ENCODE results near the gene KRT20. TPM values are rescaled to one million over a fixed set of nuclear protein-coding genes. Genes with fewer than 3 reads are reported as not detected.

The KRT20 gene
- total and polyA plus RNA-seq, 2 donors (not counting 3 experiments of a cell fraction or from before 2014, with no cell fraction given) = not detected

- H3K36me3 ChIP-seq (ENCODE audit: control insufficient read depth in 2 of 2, extremely low read depth in 1 of 2, insufficient read depth in 2 of 2, low read length in 2 of 2) = no peaks in the 10 kb centered on the region
- TF ChIP-seq POLR2A (IDR thresholded peaks at IDR 0.05; ENCODE audit: low read depth, low read length) (no peak), GATA2 (IDR thresholded peaks at IDR 0.05; ENCODE audit: insufficient read depth, insufficient read length, low read depth, low read length) (no peak), POLR2AphosphoS5 (IDR thresholded peaks at IDR 0.05; ENCODE audit: insufficient read depth, low read depth, low read length) (no peak), FOS (IDR thresholded peaks at IDR 0.05; ENCODE audit: borderline replicate concordance, insufficient read depth, low read length) (no peak), JUN (IDR thresholded peaks at IDR 0.05; ENCODE audit: borderline replicate concordance, insufficient read depth, insufficient read length, low read depth) (no peak), EZH2 (IDR thresholded peaks at IDR 0.05; ENCODE audit: borderline replicate concordance, low read depth, low read length, severe bottlenecking) (no peak), MYC (IDR thresholded peaks at IDR 0.05; ENCODE audit: low read depth, low read length) (no peak)
- TF ChIP-seq, protein P1, sequence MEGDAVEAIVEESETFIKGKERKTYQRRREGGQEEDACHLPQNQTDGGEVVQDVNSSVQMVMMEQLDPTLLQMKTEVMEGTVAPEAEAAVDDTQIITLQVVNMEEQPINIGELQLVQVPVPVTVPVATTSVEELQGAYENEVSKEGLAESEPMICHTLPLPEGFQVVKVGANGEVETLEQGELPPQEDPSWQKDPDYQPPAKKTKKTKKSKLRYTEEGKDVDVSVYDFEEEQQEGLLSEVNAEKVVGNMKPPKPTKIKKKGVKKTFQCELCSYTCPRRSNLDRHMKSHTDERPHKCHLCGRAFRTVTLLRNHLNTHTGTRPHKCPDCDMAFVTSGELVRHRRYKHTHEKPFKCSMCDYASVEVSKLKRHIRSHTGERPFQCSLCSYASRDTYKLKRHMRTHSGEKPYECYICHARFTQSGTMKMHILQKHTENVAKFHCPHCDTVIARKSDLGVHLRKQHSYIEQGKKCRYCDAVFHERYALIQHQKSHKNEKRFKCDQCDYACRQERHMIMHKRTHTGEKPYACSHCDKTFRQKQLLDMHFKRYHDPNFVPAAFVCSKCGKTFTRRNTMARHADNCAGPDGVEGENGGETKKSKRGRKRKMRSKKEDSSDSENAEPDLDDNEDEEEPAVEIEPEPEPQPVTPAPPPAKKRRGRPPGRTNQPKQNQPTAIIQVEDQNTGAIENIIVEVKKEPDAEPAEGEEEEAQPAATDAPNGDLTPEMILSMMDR (IDR thresholded peaks at IDR 0.05; ENCODE audit: extremely low read depth in 1 of 2, insufficient read depth in 1 of 2, low read depth in 1 of 2, low read length in 2 of 2) = no peak
- TF ChIP-seq, protein P2, sequence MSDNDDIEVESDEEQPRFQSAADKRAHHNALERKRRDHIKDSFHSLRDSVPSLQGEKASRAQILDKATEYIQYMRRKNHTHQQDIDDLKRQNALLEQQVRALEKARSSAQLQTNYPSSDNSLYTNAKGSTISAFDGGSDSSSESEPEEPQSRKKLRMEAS (IDR thresholded peaks at IDR 0.05; ENCODE audit: insufficient read depth, insufficient read length) = no peak
- H2AFZ ChIP-seq (ENCODE audit: low read depth, low read length) = no peak overlapping the region
- H3K9ac ChIP-seq (replicated peaks; ENCODE audit: extremely low read depth, insufficient read depth, low read length) = no peak overlapping the region
- intact Hi-C loops (cut with micrococcal nuclease) (no loop called here), dilution Hi-C loops (cut with MboI; ENCODE audit: extremely low pct_ligation_motif_present, low sequenced_read_pairs) (no loop called here)
- POLR2A ChIA-PET = no interaction called here
- DNase-seq (ENCODE audit: low read depth, low spot score) (no peak), FAIRE-seq (no peak)
- H3K4me1 ChIP-seq (ENCODE audit: control insufficient read depth, extremely low read depth, insufficient read depth, low read length) = peaks cover 7% of the 10 kb centered on the region
- H3K9me1 ChIP-seq (replicated peaks; ENCODE audit: control insufficient read depth, extremely low read depth, insufficient read depth, low read length) = no peaks in the 10 kb centered on the region
- H3K27me3 ChIP-seq (ENCODE audit: control insufficient read depth in 2 of 2, insufficient read depth in 2 of 2, low read length in 2 of 2) = no peaks in the 10 kb centered on the region
- BruUV-seq (replicated peaks) = no TSS peak
- no peaks in the 10 kb centered on the region for H4K20me1 ChIP-seq (replicated peaks; ENCODE audit: control insufficient read depth, extremely low read depth, insufficient read depth, low read length)
- CTCF ChIA-PET = interaction anchor here (0.9 to 1.7 kb wide), 3 partner anchors 53 to 747 kb away, joined by 3 to 5 read pairs (median 4); no protein-coding TSS in a partner anchor
- no peak overlapping the region for H3K4me3 ChIP-seq (replicated peaks in 1 of 3; ENCODE audit: insufficient read depth in 1 of 3, low read depth in 1 of 3, low read length in 3 of 3)
- H3K27ac ChIP-seq (ENCODE audit: insufficient read depth, low read depth, low read length) = no peak overlapping the region
- no peaks in the 10 kb centered on the region for H3K9me3 ChIP-seq (replicated peaks; ENCODE audit: control insufficient read depth, insufficient read depth, low read length)
- no peaks in the 10 kb centered on the region for H3K79me2 ChIP-seq (ENCODE audit: control insufficient read depth, insufficient read depth, low read length)
- H3K4me2 ChIP-seq (ENCODE audit: insufficient read depth, low read length) = no peak overlapping the region
Observed at GRCh38 chr17:40915721-40916256, 30.7 kb upstream of the KRT20 start.

Measured in endothelial cell of umbilical vein (primary cell).